ENCODE measurements around the gene ATXN8OS. TPM values are rescaled to one million over a fixed set of nuclear protein-coding genes. Genes with fewer than 3 reads are reported as not detected.
"Not testable (repeated sequence)": the region's sequence is repeated elsewhere in the genome, so short reads cannot be mapped to it uniquely, and the experiment has no call there.

ATXN8OS gene
- total RNA-seq: not detected
- long read RNA-seq: 0 reads

DNA sequence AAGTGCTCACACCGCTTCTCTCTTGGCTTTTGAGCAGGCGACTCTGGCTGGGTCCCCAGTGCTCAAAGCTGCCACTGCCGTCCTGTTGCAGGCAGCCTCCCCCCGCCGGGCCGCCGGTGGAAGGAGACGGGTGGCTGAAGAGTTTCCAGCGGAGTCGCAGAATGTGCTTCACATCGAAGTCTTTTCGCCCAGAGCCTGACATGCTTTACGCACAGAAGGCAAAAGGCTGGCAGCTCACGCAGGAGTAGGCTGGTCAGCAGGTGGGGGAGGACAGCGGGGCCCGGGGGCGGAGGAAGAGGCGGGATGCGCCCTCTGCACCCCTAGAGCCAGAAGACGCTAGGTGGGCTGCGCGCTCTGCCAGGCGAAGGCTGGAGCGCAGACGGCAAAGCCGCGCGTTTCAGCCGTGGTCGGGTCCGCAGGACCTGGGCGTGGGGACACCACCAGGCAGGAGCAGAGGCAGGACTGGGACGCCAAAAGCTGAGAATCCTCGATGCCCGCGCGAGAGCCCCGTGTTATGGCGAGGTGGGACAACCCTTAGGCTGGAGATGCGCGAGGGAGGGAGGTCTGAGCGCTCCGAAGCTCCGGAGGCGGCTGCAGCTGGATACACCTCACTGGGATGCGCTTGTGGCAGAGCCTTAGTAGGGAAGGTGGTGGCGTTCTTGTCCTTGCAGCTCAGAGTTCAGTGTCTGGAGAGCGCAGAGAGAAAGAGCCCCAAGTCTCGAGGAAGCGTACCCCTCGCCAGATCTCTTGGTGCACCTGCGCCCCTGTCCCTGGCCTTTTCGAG, at the start of gene ATXN8OS:
Gene ATXN8OS, plus strand, starts transcription at position 329 of the 784 bp plus-strand sequence.
- DNase-seq (ENCODE audit: low spot score): no peak

DNA sequence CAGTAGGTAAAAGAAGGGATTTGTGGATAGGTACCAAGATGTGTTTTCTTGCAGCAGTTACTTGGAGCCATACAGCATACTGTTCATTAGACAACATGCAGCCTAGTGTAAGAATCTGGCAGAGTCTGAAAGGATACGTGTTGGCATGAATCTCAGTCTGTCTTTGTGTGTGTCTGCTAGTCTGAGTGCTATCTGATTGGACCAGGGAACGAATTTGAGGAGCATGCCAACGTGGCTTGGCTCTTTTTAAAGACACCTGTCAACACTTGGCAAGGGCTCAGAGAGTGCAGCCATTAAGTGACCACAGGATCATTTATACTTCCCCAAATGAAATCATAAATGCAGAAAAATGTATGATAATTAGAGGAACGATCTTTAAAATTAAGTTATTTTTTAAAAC, 27.6 kb upstream of the ATXN8OS start:
- no peak for DNase-seq (ENCODE audit: low spot score)

DNA sequence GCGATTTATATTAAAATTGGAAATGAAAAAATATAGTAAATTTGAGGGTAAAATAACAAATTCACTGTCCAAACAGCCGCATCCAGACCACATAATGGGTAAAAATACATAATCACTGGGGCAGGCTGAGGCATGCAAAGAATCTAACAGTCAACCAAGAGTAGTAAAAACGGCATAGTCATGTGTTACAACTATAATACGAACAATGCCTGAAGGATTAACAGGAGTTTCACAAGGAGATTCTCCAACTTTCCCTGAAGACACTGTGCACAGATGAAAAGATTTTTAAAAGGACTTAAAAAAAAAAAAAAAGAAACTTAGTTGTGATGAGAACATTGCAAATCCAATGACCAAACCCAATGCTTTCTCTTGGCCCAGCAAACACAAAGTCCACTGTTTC, 20.4 kb upstream of the ATXN8OS start:
- no peak for DNase-seq (ENCODE audit: low spot score)

DNA sequence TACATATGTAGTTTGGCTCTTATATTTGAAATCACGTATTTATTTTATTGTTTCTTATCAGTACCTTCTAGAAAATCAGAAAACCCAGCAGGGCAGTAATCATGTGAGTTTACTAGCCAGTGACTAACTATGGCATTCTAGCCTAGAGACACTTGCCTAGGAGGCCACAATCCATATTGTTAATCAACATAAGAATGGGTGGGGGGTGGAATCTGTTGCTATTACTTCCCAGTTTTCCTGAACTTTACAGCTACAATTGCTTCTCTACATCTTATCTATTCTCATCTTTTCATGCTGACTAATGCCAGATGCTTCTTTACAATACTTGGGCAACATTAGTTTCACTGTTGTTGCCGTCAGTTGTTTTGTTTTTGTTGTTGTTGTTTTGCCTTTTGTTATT, 18.7 kb upstream of the ATXN8OS start:
- no peak for DNase-seq (ENCODE audit: low spot score)

DNA sequence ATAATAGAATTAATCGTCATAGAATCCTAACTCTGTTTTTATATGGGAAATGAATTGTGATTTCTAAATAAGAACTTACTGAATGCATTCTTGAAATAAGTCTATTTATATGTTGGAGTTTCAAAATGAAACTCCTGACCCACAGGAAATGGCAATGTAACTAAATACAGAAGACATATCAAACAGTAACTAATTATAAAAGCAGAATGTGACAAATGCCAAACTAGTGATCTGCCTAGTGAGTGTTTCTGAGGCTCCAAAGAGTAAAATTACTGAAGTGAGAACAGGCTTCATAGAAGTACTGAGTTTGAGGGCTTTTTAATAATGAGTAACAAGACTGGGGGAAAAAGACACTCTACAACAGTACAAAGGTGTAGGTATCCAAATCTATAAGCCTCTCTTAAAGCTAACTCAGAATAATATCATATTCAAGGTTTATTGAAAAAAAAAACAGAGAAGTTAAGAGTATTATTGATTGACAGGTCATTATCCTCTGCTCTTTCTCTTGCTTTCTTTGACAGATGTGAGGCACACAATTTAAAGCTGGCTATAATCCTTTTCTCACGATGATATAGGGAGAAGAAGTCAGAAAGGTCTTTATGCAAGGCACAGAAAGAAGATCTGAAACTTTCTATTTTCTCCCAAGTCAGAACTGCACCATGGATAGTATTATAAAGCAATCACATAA, 17.4 kb upstream of the ATXN8OS start:
- DNase-seq (ENCODE audit: low spot score): no peak

DNA sequence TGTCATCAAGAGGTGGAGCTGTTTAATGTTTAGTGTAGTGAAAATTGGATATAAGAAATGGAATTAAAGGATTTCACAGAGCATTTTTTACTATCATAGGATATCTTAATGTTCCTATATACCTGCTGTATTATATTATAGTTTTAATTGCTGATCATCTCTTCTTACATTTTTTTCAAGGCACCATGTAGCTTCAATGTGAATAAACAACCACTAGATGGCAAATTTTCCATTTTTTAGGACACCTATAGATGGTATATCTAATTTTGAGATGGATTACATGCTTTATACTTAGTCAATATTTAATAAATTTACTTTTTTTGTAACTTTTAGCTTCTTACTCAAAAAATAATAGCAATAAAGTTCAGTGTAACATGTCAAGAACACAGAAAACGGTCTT, 9.0 kb upstream of the ATXN8OS start:
- DNase-seq (ENCODE audit: low spot score): no peak

DNA sequence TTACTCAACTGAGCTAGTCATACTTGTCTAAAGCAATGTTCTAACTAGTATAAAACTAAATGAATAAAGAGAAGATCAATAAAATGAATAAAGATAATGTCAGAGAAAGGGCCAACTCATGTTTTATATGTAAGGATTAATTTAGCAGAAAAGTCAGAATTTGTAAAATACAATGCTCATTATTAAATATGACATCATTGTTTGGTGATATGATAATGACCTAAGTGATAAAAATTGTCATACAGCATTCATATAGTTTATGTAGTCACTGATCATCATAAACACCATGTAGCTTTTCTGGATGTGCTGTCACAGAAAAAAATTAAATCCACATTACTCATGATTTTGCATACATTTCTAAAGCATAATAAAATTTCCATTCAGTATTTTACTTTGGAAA, 3.1 kb upstream of the ATXN8OS start:
- no peak for DNase-seq (ENCODE audit: low spot score)

DNA sequence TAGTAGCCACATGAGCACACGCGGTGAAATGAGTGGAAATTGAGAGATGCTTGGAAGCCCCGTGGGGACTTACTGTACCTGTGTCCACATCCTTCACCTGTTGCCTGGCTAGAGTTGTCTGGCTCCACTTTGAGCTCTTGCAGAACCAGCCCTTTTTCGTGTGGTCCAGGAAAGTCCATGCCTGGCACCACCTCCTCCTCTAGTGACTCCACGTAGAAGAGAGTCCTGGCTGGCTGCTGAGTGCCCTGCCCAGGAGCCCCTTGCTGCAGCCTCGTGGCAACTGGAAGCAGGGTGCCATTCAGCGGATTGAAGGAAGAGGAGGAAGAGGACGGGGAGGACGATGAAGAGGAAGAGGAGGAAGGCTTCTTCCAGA, 515 bp upstream of the ATXN8OS start:
- no peak for DNase-seq (ENCODE audit: low spot score)

DNA sequence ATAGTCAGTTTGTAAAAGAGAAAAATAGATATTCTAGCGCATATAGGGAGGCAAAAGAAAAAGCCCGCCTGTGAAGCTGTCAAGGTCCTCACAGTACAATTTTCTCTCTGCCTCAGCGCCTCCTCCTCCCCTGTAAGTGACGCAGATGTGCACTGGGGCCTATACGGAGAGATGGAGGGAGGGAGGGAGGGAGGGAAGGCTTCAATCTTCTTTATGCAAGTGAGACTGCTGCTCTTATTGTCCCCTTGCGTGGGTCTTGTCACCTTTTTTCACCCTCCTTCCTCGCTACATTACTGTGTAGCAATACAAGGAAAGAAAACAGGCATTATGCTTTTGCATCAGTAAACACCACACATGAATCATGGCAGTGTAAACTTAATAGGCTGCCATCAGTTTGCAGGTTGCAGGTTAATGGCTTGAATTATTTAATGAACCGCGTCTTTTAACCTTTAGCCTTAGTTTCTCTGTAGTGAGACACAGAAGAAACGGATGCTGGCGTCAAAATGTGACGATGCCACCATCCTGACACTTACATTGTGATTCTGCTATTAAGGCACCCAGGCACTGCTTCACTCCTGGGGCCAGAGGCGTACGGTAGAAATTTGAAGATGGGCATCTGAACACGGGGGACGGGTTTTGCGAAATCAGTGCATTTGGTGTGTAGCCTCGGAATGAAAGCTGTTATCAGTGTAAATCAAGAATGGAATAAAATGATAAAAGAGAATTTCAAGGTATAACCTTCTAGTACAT, 905 bp downstream of the ATXN8OS start, which contains the start of gene KLHL1:
Gene KLHL1, minus strand, starts transcription at position 97 of the 750 bp plus-strand sequence. CDS start 753 bp downstream, outside the sequence.
- no peak for DNase-seq (ENCODE audit: low spot score)

DNA sequence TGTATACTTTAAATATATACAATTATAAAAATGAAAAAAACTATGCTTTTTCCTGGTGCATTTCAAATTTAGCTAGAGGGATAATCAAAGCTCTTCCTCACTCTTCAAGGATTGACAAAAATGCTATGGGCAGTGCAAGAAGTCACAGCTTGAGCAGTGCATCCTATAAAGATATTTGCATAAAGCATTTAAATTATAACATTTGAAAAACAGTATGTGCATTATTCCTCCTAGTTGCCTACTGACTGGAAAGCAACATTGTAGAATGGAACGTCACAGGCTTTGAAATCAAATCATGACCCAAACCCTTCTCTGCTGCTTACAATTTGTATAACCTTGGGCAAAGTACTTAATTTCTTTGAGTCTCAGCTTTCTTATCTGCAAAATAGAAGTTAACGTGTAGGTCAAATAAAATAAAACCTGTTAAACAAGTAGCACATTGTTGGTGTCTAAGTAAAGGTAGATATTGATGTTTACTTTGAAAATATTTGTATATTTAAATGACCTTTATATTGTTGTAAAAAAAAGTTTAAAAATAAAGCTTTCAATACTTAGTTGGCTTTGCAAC, 9.8 kb downstream of the ATXN8OS start:
- DNase-seq (ENCODE audit: low spot score): no peak

DNA sequence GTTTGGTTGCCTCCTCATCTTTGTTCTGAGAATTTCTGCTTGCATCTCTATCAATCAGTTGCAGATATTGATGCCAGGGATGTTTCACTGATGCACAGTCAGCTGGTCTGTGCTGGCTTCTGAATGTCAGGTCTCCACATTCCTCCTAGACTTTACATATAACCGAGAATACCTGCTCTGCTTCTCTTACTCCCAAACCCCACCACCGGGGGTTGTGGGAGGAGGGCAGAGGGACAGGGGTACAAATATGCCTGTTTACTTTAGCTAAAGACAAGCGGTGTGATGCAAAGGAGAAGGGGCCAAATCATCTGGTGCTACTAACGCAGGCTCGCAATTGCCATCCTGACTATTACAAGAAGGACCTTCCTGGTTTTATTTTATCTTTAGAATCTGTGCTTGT, 18.1 kb downstream of the ATXN8OS start:
- no peak for DNase-seq (ENCODE audit: low spot score)

DNA sequence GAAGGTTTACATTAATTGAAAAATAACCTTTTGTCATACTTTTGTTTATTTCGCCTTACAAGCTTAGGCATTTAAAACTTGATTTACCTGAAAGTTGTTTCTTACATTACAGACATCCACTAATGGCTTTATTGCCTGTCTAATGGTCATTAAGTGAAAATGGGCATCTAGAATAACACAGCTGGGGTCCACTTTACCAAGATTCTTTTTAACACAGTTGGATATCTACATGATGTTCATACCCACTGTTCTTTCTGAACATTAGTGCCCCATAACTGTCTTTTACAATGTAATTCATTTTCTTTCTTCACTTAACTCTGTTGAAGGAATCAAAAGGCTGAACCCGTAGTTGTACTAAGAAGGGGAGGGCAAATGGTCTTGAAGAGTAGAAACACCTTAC, 20.5 kb downstream of the ATXN8OS start:
- no peak for DNase-seq (ENCODE audit: low spot score)

DNA sequence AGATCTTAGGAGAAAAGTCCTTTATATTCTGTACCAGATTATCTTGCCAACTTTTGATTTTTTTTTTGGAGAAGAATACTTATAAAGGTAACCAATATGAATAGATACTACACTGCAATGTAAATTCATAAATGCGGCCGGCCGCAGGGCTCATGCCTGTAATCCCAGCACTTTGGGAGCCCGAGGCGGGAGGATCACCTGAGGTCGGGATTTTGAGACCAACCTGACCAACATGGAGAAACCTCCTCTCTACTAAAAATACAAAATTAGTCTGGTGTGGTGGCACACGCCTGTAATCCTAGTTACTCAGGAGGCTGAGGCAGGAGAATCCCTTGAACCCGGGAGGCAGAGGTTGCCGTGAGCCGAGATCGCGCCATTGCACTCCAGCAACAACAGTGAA, 35.0 kb downstream of the ATXN8OS start:
- not testable (repeated sequence) for DNase-seq (ENCODE audit: low spot score)

DNA sequence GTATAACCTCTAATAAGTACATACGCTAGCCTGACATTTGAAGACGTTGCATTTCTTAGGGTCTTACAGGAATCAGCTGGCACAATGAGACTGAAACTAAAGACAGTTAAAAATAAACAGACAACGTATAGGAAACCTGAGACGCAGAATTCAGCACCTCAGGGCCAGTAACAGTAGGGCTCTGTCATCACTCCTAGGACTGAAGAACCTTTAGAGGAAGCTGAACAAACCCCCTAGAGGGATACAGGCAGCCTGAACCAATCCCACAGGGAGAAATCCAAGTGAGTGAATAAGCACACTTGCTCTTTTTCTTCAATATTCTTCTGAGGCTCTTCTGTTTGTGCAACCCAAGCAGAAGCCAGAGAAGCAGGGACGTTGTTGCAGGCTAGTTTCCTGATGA, 54.5 kb downstream of the ATXN8OS start:
- no peak for DNase-seq (ENCODE audit: low spot score)

DNA sequence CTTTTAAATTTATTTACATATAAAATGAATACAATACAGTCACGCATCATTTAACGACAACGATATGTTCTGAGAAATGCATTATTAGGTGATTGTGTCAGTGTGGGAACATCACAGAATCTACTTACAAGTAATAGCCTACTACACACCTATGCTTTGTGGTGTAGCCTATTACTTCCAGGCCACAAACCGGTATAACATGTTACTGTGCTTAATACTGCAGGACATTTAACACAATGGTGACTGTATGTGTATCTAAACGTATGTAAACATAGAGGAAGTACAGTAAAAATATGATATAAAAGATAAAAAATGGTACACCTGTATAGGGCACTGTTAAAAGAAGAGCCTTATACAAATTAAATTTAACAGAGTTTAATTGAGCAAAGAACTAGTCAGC, 63.1 kb downstream of the ATXN8OS start:
- no peak for DNase-seq (ENCODE audit: low spot score)

DNA sequence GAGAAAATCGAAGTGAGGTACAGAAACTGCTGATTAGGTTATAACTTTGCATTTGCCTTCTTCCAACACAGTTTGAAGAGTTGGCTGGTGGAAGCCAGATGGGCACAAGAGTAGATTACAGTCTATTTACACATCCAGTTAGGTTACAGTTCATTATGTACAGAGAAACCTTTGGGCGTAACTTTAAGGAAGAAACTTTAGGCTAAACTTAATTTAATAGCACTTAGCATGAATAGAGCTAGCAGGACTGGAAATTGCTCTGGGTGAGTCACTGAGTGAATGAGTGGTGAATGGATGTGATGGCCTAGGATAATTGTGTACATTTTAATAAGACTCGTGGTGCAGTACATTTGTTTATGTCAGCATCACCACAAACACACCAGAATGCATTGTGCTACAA, 63.5 kb downstream of the ATXN8OS start:
- DNase-seq (ENCODE audit: low spot score): no peak

DNA sequence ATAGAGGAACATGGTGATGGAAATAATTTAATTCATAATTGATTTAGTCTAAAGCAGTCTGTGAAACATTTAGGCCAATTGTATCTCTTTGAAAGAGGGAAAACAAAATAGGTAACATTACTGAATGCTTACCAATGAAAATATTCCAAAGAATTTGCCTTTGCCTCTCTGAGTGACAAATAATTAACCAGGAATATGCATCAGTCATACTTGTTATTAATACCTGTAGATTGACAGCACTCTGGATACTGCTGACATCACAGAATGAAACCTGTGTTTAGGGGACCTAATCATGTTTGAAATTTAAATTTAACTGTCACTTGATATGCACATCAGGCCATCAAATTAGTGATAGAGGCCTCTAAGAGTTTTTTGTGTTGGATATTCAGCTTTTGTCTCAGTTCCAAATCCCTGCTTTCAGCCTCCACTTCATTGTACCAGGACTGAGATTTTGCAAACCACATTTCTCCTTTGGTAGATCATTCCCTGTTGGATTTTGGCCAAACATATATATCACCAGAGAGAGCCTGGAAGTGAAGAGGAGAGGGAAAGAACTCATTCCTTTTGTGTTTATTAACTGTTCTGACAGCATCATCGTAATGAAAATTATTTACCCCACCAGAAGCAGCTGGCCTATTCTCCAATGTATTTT, 65.4 kb downstream of the ATXN8OS start:
- no peak for DNase-seq (ENCODE audit: low spot score)

DNA sequence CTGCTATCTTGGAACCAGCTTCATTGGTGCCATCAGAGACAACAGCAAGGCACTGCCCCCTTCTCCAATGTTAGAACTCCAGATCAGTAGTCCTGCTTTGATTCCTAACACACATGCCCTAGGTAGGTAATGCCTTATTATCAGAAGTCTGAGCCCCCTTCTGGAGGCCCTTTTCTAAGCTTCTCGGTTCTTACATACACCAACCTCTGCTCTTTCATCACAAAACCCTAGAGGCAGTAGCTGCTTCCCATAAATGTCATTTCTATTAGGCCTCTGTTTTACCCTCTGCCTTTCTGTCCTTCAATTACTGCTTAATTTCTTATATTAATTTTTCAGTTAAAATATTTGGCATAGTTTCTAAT, 66.0 kb downstream of the ATXN8OS start:
- DNase-seq (ENCODE audit: low spot score): no peak

DNA sequence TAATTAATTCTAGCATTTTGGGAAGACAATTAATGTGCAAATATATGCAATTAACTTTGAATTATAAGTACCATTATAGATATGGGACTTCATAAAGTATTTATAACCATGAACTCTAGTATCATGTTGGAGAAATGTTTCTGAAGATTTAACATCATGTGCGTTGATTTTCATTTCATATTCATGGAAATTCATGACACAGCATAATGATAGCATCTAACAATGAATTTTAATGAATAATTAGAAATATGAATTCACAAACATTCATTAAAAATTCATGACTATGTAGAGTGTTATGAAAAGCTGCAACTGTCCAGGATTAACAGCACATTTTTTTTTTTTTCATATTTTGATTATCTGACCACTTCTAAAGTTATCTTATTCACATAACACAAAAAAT, 70.7 kb downstream of the ATXN8OS start:
- DNase-seq (ENCODE audit: low spot score): no peak

Data from mesenteric fat pad (tissue), 1 donor.